OCI-M2 (cell line): Measurements from ENCODE around the gene MAB21L3.
A peak's percentile ranks its signal among the peaks of the same experiment; 100 is the strongest.
"Not testable (repeated sequence)": the region's sequence is repeated elsewhere in the genome, so short reads cannot be mapped to it uniquely, and the experiment has no call there.

Experiments used
- DNase-seq: peaks from one replicate; lab custom pipeline; 2025; ENCODE audit not compliant: unreplicated experiment; lab: John Stamatoyannopoulos, UW

The MAB21L3 gene

DNA sequence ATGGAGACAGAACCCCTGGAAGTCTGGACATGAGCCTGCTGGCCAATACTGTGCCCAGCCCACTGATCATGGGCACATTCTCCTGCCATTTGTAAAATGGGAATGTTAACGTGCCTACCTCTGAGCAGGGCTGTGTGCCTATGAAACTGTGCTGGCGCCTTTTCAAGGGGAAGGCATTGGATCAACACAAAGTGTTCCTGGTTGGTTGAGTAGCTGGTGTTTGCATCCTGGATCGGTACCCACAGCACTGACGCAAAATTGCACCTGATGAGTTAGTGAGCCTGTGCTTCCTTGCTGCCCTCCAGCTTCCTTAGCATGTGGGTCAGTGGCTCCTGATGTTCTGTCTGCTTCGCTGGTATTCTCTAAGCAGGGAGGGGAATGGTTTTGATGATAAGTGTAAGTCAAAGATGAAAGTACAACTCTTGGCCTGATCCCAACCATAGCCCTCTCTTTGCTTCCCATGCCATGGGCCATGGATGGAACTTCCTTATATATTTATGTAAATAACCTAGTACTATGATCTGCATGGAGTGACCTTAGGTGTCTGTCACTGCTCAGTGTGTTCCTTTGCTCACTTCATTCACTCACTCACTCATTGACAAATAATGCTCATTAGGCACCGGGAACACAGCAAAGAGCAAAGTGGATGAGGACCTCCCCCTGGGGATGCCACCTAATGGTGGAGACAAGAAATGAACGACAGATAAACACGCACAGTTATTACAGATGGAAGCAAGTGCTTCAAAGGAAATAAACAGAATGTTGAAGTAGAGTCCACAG is 22.7 kb downstream of the MAB21L3 start:
- DNase-seq, result no peak

DNA sequence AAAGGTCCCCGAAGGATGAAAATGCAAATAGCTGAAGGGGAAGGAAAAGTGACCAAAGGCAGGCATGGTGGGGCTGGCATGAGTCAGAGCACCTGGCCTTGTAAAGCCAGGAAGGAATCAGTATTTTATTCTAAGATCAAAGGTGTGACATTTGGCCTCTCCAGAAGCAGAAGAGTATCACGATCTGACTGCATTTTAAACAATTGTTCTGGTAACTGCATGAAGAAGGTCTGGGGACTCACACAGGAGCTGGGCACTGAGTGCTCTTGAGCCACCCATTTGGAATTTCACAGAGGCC is 23.2 kb downstream of the MAB21L3 start:
- no peak for DNase-seq

DNA sequence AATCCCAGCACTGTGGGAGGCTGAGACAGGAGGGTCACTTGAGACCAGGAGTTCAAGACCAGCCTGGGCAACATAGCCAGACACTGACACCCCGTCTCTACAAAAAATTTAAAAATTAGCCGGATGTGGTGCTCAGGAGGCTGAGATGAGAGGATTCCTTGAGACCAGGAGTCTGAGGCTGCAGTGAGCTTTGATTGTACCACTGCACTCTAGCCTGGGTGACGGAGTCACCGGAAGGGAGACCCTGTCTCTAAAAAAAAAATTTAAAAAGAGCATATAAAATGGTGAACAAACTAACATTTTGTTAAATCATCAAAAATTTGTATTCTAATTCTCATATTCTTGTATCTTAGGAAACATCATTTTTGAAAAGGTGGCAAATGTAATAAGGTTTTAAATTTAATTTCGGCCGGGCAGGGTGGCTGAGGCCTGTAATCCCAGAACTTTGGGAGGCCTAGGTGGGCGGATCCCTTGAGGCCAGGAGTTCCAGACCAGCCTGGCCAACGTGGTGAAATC is 27.1 kb downstream of the MAB21L3 start:
- DNase-seq, result no peak

DNA sequence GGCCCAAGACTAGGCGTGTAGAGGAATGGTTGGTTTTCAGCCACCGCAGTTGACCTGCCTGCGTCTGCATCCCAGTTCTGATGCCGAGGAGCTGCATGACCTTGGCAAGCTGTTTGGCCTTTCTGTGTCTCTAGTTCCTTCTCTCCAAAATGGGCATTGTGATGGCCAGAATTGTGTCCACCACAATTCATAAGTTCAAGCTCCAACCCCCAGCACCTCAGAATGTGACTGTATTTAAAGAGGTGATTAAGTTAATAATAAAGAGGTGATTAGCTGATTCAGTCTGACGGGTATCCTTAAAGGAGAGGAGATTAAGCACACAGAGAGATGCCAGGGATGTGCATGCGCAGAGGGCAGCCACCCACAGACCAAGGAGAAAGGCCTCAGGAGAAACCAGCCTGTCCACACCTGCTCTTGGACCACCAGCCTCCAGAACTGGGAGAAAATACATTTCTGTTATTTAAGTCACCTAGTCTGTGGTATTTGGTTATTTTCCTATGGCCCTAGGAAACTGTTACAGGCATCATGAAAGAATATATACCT is 28.5 kb downstream of the MAB21L3 start:
- DNase-seq, result no peak

DNA sequence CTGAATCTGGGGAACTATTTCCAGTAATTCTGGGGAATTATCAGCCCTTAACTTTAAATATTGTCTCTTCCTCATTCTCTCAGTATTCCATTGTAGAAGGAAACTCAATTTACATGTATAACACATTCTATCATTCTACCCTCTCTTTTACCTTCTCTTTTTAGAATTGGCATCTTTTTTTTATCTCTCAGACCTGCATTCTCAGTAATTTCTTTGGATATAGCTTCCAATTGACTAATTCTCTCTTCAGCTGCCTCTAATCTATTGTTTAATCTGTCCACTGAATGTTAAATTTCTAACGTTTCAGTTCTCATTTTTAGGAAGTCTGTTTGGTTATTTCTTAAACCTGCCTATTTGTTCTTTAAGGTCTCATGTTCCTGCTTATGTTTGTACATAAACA is 33.0 kb downstream of the MAB21L3 start:
- no peak for DNase-seq

DNA sequence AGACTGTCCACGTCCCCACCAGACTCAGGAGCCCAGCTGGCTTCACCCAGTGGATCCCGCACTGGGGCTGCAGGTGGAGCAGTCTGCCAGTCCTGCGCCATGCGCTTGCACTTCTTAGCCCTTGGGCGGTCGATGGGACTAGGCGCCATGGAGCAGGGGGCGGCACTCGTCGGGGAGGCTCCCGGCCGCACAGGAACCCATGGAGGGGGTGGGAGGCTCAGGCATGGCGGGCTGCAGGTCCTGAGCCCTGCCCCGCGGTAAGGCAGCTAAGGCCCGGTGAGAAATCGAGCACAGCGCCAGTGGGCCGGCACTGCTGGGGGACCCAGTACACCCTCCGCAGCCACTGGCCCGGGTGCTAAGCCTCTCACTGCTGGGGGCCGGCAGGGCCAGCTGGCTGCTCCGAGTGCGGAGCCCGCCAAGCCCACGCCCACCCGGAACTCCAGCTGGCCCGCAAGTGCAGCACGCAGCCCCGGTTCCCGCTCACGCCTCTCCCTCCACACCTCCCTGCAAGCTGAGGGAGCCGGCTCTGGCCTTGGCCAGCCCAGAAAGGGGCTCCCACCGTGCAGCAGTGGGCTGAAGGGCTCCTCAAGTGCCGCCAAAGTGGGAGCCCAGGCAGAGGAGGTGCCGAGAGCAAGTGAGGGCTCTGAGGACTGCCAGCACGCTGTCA is 35.4 kb downstream of the MAB21L3 start:
- DNase-seq, result not testable (repeated sequence)

DNA sequence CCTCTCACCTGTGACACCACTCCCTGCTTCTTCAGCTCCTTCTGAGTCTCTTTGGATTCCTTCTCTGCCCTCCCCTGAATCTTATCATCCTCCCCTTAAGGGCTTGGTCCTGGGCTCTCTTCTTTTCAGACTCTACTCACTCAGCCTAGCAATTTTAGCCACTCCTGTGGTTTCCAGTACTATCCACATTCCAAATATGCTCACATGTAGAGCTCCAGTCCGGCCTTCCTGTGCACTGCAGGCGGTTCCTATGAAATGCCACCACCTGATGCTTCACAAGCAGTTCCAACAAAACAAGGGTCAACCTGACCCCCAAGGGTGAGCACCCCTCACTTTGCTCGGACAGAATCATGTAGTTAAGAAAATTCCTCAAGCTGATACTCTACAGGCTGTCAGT is 35.9 kb downstream of the MAB21L3 start:
- no peak for DNase-seq

DNA sequence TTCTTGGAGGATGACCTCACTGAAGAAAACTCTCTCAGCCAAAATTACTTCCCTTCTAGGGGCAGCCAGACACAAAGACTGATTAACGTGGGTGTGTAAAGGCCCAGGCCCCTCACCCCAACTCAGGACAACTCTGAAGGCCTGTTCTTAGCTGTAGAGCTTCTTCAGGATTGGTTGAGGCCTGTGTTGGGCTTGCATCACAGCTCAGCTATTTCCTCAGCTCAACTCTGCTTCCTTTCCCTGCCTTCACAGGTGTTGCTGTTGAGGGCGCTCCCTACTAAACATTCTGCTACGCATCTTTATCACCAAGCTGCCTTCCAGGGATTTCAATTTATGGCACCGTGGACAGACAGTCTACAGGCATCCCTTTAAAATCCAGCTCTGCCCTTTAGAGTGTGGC is 36.8 kb downstream of the MAB21L3 start:
- DNase-seq, result no peak

DNA sequence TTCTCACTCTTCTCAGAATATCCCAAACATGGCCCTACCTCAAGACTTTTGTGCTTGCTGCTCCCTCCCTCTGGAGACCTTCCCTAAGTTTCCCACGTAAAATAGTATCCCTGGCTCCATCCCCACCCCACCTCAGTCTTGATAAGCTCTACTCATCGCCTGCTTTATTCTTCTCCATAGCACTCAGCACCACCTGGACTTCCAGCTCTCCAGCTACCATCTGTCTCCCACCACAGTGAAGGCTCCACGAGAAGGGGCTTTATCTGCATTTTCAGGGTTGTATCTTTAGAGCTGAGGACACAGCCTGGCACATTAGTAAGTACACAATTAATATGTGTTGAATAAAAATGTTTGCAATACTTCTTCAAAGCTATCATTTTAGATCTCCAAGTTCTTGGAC is 37.8 kb downstream of the MAB21L3 start:
- no peak for DNase-seq

DNA sequence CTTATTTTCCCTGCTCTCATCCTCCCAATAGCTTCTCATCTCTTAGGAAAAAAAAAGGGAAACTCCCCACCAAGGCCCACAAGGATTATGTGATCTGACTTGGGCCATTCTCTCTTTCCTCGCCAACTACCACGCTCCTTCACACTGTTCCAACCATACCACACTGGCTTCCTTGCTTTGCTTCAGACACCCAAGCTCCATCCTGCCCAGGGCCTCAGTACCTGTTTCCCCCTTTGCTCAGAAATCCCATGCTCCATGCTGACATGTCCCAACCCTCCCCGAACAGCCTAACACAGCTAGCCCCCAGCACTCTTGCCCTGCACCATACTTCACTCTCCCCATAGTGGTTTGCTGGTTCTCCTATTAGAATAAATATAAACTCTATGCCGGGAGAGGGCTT is 39.2 kb downstream of the MAB21L3 start:
- DNase-seq, result no peak

DNA sequence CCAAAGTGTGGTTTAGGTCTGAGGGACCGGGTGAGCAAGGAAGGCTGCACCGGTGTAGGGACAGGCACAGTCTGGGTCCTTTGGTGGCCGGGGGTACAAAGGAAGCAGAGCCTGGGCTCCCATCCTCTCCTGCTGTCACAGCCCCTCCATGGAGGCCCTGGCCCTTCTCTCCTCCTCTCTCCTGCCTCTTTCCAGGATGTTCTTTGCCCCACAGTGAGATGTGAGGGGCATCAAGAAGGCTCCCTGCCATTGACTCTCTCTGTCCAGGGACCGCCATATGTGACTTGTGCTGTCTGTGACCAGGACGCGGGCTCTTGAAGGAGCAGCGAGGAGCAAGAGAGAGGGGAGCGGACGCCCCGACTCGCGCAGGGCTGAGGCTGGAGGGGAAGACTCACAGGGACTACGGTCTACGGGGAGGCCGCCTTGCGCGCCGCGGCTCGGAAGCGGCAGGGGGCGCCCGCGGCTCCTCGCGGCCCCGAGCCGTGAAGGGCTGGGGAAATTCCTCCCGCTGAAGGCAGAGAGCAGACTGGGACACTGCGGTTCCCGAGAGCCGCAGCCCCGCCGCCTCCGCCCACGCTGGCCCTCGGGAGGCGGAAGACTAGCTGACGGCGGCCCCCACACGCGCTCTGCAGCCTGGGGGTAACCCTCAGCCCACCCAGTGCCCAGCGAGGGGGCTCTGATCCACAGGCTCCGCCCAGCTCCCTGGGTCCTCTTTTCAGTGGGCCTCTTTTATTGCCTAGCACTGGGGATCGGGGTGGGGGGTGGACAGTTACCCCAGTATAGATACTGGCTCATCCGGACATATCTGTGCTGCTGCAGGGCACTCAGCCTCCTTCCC is 40.8 kb downstream of the MAB21L3 start:
- DNase-seq, result peak; percentile 4

DNA sequence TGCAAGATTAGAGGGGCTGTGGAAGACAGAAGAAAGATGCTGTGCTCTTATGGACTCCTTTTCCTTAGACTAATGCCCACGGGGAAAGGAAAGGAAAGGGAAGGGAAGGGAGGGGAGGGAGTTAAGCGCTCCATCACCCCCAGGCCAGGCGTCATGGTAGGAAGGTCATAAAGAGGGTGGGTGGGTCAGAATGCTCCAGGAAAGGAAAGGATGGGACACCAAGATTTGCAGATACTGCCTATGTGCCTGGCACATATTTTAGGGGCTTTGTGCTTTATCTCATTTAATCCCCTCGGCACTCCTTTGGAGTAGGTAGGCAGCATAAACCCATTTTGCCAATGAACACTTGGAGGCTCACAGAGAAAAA is 41.4 kb downstream of the MAB21L3 start:
- DNase-seq, result no peak

DNA sequence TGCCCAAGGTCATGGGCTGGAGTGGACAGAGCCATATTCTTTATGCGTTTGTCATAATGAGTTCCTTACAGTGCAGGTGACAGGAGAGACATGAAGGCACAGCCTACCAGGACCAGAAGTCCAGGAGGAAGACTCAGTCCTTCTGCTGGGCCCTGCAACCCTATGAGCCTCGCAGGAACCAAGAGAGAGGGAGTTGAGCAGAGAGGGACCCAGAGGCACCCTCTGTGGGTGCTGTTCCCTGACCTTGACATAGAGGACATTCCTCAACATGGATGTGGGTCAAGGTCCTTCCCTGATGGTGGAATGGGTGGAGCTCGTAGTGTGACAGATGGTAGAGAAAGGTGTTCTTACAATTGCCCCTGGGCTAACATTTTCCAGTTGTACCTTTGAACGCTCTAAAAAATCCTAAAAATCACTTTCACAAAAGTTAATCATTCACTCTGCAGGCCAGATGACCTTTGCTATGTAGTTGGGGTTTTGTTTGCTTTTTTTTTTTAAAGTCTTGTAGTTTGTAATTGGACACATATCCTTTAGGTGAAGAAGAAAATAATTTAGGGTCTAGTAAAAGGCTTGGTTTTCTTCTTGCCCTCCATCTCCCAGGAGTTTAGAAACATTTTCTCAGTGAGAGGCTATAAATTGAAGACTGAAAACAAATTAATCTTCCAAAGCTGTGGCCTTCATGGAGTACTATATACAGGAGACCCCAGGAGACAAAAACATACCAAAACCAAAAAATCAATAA is 41.9 kb downstream of the MAB21L3 start:
- no peak for DNase-seq

DNA sequence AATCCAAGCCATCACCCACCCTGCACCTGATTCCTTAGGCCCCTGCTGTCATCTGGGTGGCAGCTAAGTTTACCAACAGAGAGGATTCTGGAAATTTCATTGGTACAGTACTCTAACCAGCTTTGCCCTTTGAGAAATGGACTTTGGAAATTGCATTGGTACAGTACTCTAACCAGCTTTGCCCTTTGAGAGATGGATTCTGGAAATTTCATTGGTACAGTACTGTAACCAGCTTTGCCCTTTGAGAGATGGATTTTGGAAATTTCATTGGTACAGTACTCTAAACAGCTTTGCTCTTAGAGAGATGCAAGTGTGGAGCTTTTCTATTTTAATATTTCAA is 42.5 kb downstream of the MAB21L3 start:
- no peak for DNase-seq

DNA sequence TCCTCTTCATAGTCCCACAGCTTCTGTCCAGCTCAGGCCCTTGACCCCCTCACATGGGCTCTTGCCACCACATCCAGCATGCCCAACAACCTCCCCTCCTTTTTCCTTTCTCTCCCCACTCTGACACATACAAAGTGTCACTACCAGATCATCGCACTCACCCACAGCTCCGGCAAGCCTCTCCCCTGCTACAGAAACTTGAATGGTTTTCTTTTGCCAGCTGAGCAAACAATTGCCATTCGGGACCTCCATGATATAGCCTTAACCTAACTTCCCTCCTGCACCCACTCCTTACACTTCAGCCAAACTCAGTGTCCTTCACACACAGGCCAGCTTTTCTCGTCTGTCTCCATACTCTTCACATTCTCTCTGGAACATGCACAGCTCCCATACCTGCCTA is 43.3 kb downstream of the MAB21L3 start:
- DNase-seq, result no peak

DNA sequence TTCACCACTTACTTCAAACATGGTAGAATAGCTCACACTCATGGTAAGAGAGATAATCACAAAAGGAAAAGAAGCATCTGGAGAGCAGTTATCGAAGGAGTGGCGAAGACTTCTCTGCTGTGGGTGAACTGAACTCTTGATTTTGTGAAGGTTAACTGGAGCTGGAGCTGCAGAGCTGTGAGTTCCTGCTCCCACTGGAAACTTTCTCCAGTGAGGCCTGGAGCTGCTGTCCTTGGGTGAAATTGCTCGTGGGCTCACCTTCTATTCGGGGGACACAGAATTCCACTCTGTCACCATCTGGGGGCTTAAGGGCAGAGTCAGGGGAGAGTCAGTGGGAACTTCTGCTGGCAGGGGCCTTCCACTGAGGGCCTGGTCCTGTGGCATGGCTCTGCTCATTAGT is 45.9 kb downstream of the MAB21L3 start:
- no peak for DNase-seq

DNA sequence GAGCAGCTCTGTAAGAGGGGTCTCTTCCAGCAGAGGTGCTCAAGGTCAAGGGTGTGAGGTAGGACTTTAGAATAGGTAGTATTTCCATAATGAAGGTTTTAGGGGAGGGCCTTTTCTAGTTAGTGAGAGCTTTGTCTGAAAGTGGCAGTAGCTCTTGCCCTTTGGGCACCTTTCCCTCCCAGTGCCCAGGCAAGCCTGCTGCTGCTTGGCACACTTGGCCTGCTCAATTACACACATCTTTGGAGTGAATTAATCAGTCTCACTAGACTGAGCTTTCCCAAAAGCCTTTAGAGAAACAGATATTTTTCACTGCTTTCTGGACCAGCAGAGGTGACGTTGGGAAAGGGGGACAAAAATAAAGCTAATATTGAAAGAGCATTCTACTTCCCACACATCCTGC is 48.0 kb downstream of the MAB21L3 start:
- DNase-seq, result no peak

DNA sequence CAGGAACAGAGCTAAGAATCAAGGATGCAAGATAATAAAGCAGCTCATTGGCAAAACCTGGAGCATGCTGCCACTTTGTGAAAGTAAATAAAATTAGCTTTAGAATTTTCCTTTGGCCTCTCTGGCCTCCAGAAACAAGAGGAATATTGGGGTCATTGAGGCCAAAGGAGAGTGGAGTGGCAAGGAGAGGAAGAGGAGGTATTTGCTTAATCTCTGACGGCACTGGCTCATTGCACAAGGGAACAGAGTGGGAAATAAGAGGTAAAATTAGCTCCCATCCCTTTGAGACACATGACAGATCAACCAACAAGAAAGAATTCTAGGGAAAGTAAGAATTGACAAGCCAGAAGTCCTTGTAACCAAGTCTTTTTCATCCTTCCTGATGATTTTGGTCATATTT is 48.4 kb downstream of the MAB21L3 start:
- DNase-seq, result no peak

DNA sequence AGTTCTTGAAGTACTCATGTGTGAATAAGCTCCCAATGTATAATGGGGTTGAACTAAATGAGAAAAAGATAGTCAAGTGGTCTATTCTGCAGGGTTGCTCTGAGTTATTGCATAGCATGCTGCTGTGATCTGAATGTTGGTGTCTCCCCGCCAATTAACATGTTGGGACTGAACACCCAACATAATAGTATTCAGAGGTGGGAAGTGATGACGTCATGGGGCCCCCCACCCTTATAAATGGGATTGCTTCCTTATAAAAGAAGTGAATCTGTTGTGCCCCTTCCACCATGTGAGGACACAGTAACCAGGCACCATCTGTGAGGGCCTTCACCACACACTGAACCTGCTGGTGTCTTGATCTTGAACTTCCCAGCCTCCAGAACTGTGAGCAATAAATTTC is 50.2 kb downstream of the MAB21L3 start:
- DNase-seq, result no peak

DNA sequence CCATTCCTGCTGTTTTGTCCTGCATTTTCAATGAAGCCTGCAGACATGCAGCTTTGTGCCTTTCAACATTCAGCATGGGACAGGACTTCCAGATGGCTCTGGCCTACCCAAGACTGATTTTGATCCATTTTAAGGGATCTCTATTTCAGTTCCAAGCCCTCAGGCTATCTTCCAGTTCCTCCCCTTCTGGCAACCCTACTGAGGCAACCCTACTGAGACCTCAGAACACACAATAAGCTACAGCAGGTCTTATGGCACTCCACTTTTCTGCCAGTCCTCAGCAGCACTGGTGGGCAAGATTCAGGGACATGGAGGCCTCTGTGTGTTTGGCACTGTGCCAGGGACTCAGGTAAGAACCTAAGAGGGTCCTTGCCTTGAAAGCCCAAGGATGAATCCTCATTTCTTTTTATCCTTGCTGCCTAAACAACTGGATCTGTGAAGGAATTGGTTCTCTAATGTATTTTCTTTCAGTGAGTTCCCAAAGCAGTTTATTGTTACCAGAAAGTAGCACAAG is 50.7 kb downstream of the MAB21L3 start:
- no peak for DNase-seq

DNA sequence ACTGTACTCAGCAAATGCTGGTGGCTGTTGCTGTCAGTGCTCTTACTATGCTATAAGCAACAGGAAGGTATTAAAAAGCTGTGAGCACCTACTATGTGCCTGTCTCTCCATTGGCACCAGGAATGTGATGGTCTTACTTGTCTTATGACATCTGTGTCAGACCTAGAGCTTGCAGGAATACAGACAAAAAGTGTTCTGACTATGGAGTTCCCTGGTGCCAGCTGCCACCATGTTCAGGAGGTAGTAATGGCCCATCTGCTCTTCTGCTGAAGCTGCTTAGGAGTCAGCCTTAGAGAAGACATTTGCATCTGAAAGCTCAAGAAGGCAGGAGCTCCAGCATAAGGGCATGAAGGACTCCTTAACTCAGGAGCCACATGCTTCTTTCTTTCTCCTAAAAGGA is 52.3 kb downstream of the MAB21L3 start:
- no peak for DNase-seq
